ENCODE measurements around the gene STK40. TPM values are rescaled to one million over a fixed set of nuclear protein-coding genes. Genes with fewer than 3 reads are reported as not detected.
A peak's percentile ranks its signal among the peaks of the same experiment; 100 is the strongest.

STK40 gene
- polyA plus RNA-seq, 3 donors = 40.2 to 65.9 (median 55.8) TPM

- 22% methylated on average over 19 of the region's 22 CpGs for WGBS (ENCODE audit: insufficient coverage)
Observed at GRCh38 chr1:36400825-36401601, 15.3 kb upstream of the STK40 start.

GRCh38 chr1:36400514-36400824, 14.7 kb upstream of the STK40 start:
- Histone ChIP-seq H4K20me1 (ENCODE audit: insufficient read depth, low read length) (no peaks in the 10 kb centered on the region), H3K27me3 (ENCODE audit: control insufficient read depth in 2 of 2, insufficient read depth in 2 of 2, low read length in 2 of 2) (no peaks in the 10 kb centered on the region), H3K9ac (ENCODE audit: insufficient read depth, low read length, poor library complexity, severe bottlenecking) (peak overlapping the region; percentile 71), H3K27ac (ENCODE audit: low read depth in 1 of 2, low read length in 2 of 2) (peak overlapping the region; percentile 51 to 95), H3K79me2 (ENCODE audit: insufficient read depth, low read length) (peaks cover 31% of the 10 kb centered on the region), H2AFZ (ENCODE audit: insufficient read depth, low read depth, low read length, poor library complexity, severe bottlenecking) (peak overlapping the region; percentile 84), H3K9me3 (replicated peaks in 1 of 2; ENCODE audit: control insufficient read depth in 1 of 2, insufficient read depth in 1 of 2, low read length in 2 of 2) (no peaks in the 10 kb centered on the region), H3K4me2 (replicated peaks; ENCODE audit: extremely low read depth, low read length, poor library complexity, severe bottlenecking) (peak overlapping the region; percentile 73), H3K4me3 (replicated peaks in 1 of 3; ENCODE audit: low read depth in 2 of 3, low read length in 3 of 3) (peak overlapping the region in 2 of 3 experiments; percentile 25 to 75), H3K4me1 (ENCODE audit: control insufficient read depth in 1 of 2, insufficient read depth in 2 of 2, low read length in 2 of 2) (peaks cover 33 to 45% of the 10 kb centered on the region in 2 donors), H3K36me3 (replicated peaks in 1 of 2; ENCODE audit: control insufficient read depth in 1 of 2, insufficient read depth in 2 of 2, low read length in 2 of 2) (no peaks in the 10 kb centered on the region)
- Mint-ChIP-seq H3K36me3 (peaks cover 3 to 11% of the 10 kb centered on the region in 2 donors), H3K27ac (peak overlapping the region; percentile 89 to 97 (median 96)), H3K9me3 (peaks cover 0 to 8% (median 2%) of the 10 kb centered on the region in 7 donors), H3K4me1 (peaks cover 35% of the 10 kb centered on the region), H3K27me3 (ENCODE audit: low read depth in 3 of 3) (peaks cover 0 to 7% (median 0%) of the 10 kb centered on the region in 3 donors), H3K4me3 (peak overlapping the region; percentile 31 to 91)
- intact Hi-C loops (cut with micrococcal nuclease) = loop anchor here in 1 of 2 donors (5.0 kb wide), 1 partner anchor 38 kb away; no protein-coding TSS in a partner anchor
- 86% methylated on average over 10 of the region's 10 CpGs for WGBS (ENCODE audit: insufficient coverage)
- no peak for DNase-seq
- no peak for TF ChIP-seq CTCF (IDR thresholded peaks at IDR 0.05)

More at GRCh38 chr1:36400825-36401601, 15.3 kb upstream of the STK40 start:
- no peaks in the 10 kb centered on the region for H4K20me1 ChIP-seq (ENCODE audit: insufficient read depth, low read length)
- peak overlapping the region; percentile 80 to 91 for H3K4me3 Mint-ChIP-seq
- H3K36me3 ChIP-seq (replicated peaks in 1 of 2; ENCODE audit: control insufficient read depth in 1 of 2, insufficient read depth in 2 of 2, low read length in 2 of 2) = no peaks in the 10 kb centered on the region
- H3K4me3 ChIP-seq (replicated peaks in 1 of 3; ENCODE audit: low read depth in 2 of 3, low read length in 3 of 3) = peak overlapping the region; percentile 39 to 75 (median 56)
- H3K27me3 Mint-ChIP-seq (ENCODE audit: low read depth in 3 of 3) = peaks cover 0 to 7% (median 0%) of the 10 kb centered on the region in 3 donors
- H2AFZ ChIP-seq (ENCODE audit: insufficient read depth, low read depth, low read length, poor library complexity, severe bottlenecking) = peak overlapping the region; percentile 84
- DNase-seq = peak; percentile 89 to 95 (median 94)
- peaks cover 32 to 41% of the 10 kb centered on the region in 2 donors for H3K4me1 ChIP-seq (ENCODE audit: control insufficient read depth in 1 of 2, insufficient read depth in 2 of 2, low read length in 2 of 2)
- peak overlapping the region; percentile 79 to 95 for H3K27ac ChIP-seq (ENCODE audit: low read depth in 1 of 2, low read length in 2 of 2)
- peak overlapping the region; percentile 71 for H3K9ac ChIP-seq (ENCODE audit: insufficient read depth, low read length, poor library complexity, severe bottlenecking)
- H3K4me2 ChIP-seq (replicated peaks; ENCODE audit: extremely low read depth, low read length, poor library complexity, severe bottlenecking) = peak overlapping the region; percentile 73
- peaks cover 35% of the 10 kb centered on the region for H3K4me1 Mint-ChIP-seq
- no peaks in the 10 kb centered on the region for H3K9me3 ChIP-seq (replicated peaks in 1 of 2; ENCODE audit: control insufficient read depth in 1 of 2, insufficient read depth in 1 of 2, low read length in 2 of 2)
- peak overlapping the region; percentile 94 to 97 (median 96) for H3K27ac Mint-ChIP-seq
- H3K9me3 Mint-ChIP-seq = peaks cover 0 to 9% (median 2%) of the 10 kb centered on the region in 7 donors
- TF ChIP-seq CTCF (IDR thresholded peaks at IDR 0.05) = no peak
- H3K27me3 ChIP-seq (ENCODE audit: control insufficient read depth in 2 of 2, insufficient read depth in 2 of 2, low read length in 2 of 2) = no peaks in the 10 kb centered on the region
- intact Hi-C loops (cut with micrococcal nuclease) = loop anchor here in 1 of 2 donors (5.0 kb wide), 1 partner anchor 39 kb away; no protein-coding TSS in a partner anchor
- peaks cover 26% of the 10 kb centered on the region for H3K79me2 ChIP-seq (ENCODE audit: insufficient read depth, low read length)
- peaks cover 3 to 7% of the 10 kb centered on the region in 2 donors for H3K36me3 Mint-ChIP-seq

Data from CD14-positive monocyte (primary cell).